Liver (tissue), 9 donors: ENCODE data around the gene NECAB2. TPM values are rescaled to one million over a fixed set of nuclear protein-coding genes. Genes with fewer than 3 reads are reported as not detected.

Experiments used
- DNase-seq: peaks from one replicate; pipeline ENCODE4 v3.0.0-alpha.2; 2017; ENCODE audit warnings: low spot score
- H3K27ac ChIP-seq, 2 donors: one replicate each; pipeline ENCODE4 v1.7.0; 2013; ENCODE audit warnings: inconsistent platforms in 2 of 2, low read length in 2 of 2, control low read depth in 1 of 2, low read depth in 1 of 2, mild to moderate bottlenecking in 1 of 2
- H3K27me3 ChIP-seq, 4 donors: one replicate each; pipeline versions ENCODE4 v1.6.1 to v1.7.0; 2013; ENCODE audit warnings: low read length in 3 of 4, inconsistent platforms in 1 of 4, mild to moderate bottlenecking in 1 of 4, moderate library complexity in 1 of 4; ENCODE audit not compliant: control insufficient read depth in 4 of 4, insufficient read depth in 4 of 4
- H3K36me3 ChIP-seq, 4 donors: one replicate each; pipeline versions ENCODE4 v1.6.1 to v1.7.0; 2013; ENCODE audit warnings: low read length in 3 of 4, mild to moderate bottlenecking in 3 of 4, low read depth in 1 of 4, moderate library complexity in 1 of 4; ENCODE audit not compliant: control insufficient read depth in 4 of 4, insufficient read depth in 3 of 4
- H3K4me1 ChIP-seq, 4 donors: one replicate each; pipeline versions ENCODE4 v1.6.1 to v1.7.0; 2013; ENCODE audit warnings: low read length in 3 of 4, mild to moderate bottlenecking in 3 of 4, moderate library complexity in 1 of 4; ENCODE audit not compliant: control insufficient read depth in 4 of 4, insufficient read depth in 4 of 4
- H3K4me3 ChIP-seq, 3 donors: one replicate each; pipeline versions ENCODE4 v1.6.1 to v1.7.0; 2013; ENCODE audit warnings: low read length in 3 of 3, control low read depth in 1 of 3, low read depth in 1 of 3, mild to moderate bottlenecking in 1 of 3
- H3K9ac ChIP-seq, 2 donors: one replicate each; pipeline ENCODE4 v1.7.0; 2013; ENCODE audit warnings: low read length in 2 of 2, mild to moderate bottlenecking in 2 of 2, moderate library complexity in 2 of 2, control low read depth in 1 of 2, low read depth in 1 of 2
- H3K9me3 ChIP-seq, 4 donors: one replicate each; pipeline versions ENCODE4 v1.6.1 to v1.7.0; 2013; ENCODE audit warnings: low read length in 3 of 4; ENCODE audit not compliant: control insufficient read depth in 4 of 4
- ATF3 ChIP-seq: IDR thresholded peaks from 2 replicates; pipeline ENCODE4 v1.6.1; 2016; ENCODE audit warnings: antibody characterized with exemption
- CTCF ChIP-seq: fragments of 150-350 bp; IDR thresholded peaks from 2 replicates; pipeline ENCODE4 v1.5.1; 2017; ENCODE audit warnings: improper control_type of control experiment, low read depth, low read length; ENCODE audit not compliant: missing input control
- EGR1 ChIP-seq, 2 donors: IDR thresholded peaks; 2 replicates each; pipeline ENCODE4 v1.6.1; 2016 to 2018; ENCODE audit warnings: antibody characterized with exemption in 2 of 2, low read depth in 2 of 2
- FOXA1 ChIP-seq: IDR thresholded peaks from 2 replicates; pipeline ENCODE4 v1.6.1; 2016; ENCODE audit warnings: antibody characterized with exemption
- FOXA2 ChIP-seq: IDR thresholded peaks from 2 replicates; pipeline ENCODE4 v1.6.1; 2016; ENCODE audit warnings: antibody characterized with exemption
- GABPA ChIP-seq, 2 donors: IDR thresholded peaks in 1 of 2; conservative IDR thresholded peaks in 1 of 2; 2 replicates each; pipeline ENCODE4 v1.6.1; 2016; ENCODE audit warnings: antibody characterized with exemption in 2 of 2, mild to moderate bottlenecking in 1 of 2, moderate library complexity in 1 of 2
- HNF4A ChIP-seq, 2 donors: conservative IDR thresholded peaks; 2 replicates each; pipeline ENCODE4 v1.6.1; 2016; ENCODE audit warnings: antibody characterized with exemption in 2 of 2, mild to moderate bottlenecking in 2 of 2
- HNF4G ChIP-seq: IDR thresholded peaks from 2 replicates; pipeline ENCODE4 v1.6.1; 2016; ENCODE audit warnings: antibody characterized with exemption
- JUND ChIP-seq, 2 donors: IDR thresholded peaks; 2 replicates each; pipeline ENCODE4 v1.6.1; 2016; ENCODE audit warnings: antibody characterized with exemption in 2 of 2
- MAX ChIP-seq: IDR thresholded peaks from 2 replicates; pipeline ENCODE4 v1.6.1; 2016; ENCODE audit warnings: antibody characterized with exemption
- NR2F2 ChIP-seq: IDR thresholded peaks from 2 replicates; pipeline ENCODE4 v1.6.1; 2016; ENCODE audit warnings: antibody characterized with exemption
- RAD21 ChIP-seq, 2 donors: IDR thresholded peaks; 2 replicates each; pipeline ENCODE4 v1.6.1; 2016; ENCODE audit warnings: antibody characterized with exemption in 2 of 2, mild to moderate bottlenecking in 2 of 2
- REST ChIP-seq: IDR thresholded peaks from 2 replicates; pipeline ENCODE4 v1.6.1; 2016; ENCODE audit warnings: antibody characterized with exemption, mild to moderate bottlenecking
- RXRA ChIP-seq, 2 donors: IDR thresholded peaks; 2 replicates each; pipeline ENCODE4 v1.6.1; 2017 to 2018; ENCODE audit warnings: antibody characterized with exemption in 2 of 2, mild to moderate bottlenecking in 1 of 2
- SP1 ChIP-seq: IDR thresholded peaks from 2 replicates; pipeline ENCODE4 v1.6.1; 2018; ENCODE audit warnings: antibody characterized with exemption, mild to moderate bottlenecking
- TAF1 ChIP-seq: conservative IDR thresholded peaks from 2 replicates; pipeline ENCODE4 v1.6.1; 2016; ENCODE audit warnings: antibody characterized with exemption, mild to moderate bottlenecking
- YY1 ChIP-seq: IDR thresholded peaks from 2 replicates; pipeline ENCODE4 v1.6.1; 2016; ENCODE audit warnings: antibody characterized with exemption, mild to moderate bottlenecking
- ZBTB33 ChIP-seq: IDR thresholded peaks from 2 replicates; pipeline ENCODE4 v1.6.1; 2016; ENCODE audit warnings: antibody characterized with exemption
- WGBS: extraction: QIAGEN DNeasy Blood & Tissue Kit; methylation state at CpG from one replicate; pipeline ENCODE4 v1.1.7; 2013; 5-methylcytosine and 5-hydroxymethylcytosine counted together
- polyA plus RNA-seq, 2 donors: library from polyadenylated mRNA; stranded (reverse) in 1 of 2; unstranded in 1 of 2; fragments of 200-250 nt in 1 of 2; fragments of >200 nt in 1 of 2; fragmentation: Nextera tagmentation in 1 of 2; extraction: Ambion mirVana in 1 of 2; gene quantifications; one replicate each; pipeline versions ENCODE4 v1.2.1 to v1.2.3, GENCODE V29; 2013 to 2015
- total RNA-seq, 2 donors: library from RNA; depleted of rRNA; stranded (reverse); fragments of >200 nt; gene quantifications; one replicate each; pipeline ENCODE4 v1.2.3, GENCODE V29; 2014
- donor health status: healthy.
- donor health status: healthy.
- donor health status: healthy.
- donor health status: healthy.
- donor health status: healthy.

The NECAB2 gene
- total and polyA plus RNA-seq, 4 donors: 2.7 to 3.8 (median 2.9) TPM; not detected in 1

GRCh38 chr16:83946154-83946780 is 21.8 kb upstream of the NECAB2 start:
- Histone ChIP-seq H3K27me3 (no peaks in the 10 kb centered on the region), H3K4me1 (peaks cover 24 to 72% (median 65%) of the 10 kb centered on the region in 4 donors), H3K9me3 (no peaks in the 10 kb centered on the region), H3K4me3 (peak overlapping the region; percentile 6 to 61 (median 41)), H3K27ac (peak overlapping the region; percentile 90 to 93), H3K9ac (peak overlapping the region in 1 of 2 donors; percentile 28), H3K36me3 (no peaks in the 10 kb centered on the region)
- 59% methylated on average over 24 of the region's 24 CpGs for WGBS
- no peak for TF ChIP-seq EGR1 (IDR thresholded peaks at IDR 0.05; ENCODE audit: low read depth in 2 of 2)
- no peak for DNase-seq

GRCh38 chr16:83946781-83947566 is 21.1 kb upstream of the NECAB2 start:
- WGBS: 37% methylated on average over 21 of the region's 21 CpGs
- Histone ChIP-seq H3K36me3 (no peaks in the 10 kb centered on the region), H3K27ac (peak overlapping the region; percentile 90 to 93), H3K4me3 (peak overlapping the region; percentile 6 to 61 (median 41)), H3K27me3 (no peaks in the 10 kb centered on the region), H3K9ac (peak overlapping the region in 1 of 2 donors; percentile 32), H3K9me3 (no peaks in the 10 kb centered on the region), H3K4me1 (peaks cover 24 to 70% (median 64%) of the 10 kb centered on the region in 4 donors)
- no peak for TF ChIP-seq GABPA (IDR thresholded peaks at IDR 0.05 in 1 of 2, conservative IDR thresholded peaks at IDR 0.05 in 1 of 2)
- TF ChIP-seq RXRA (IDR thresholded peaks at IDR 0.05): peak; percentile 78 to 89
- TF ChIP-seq ATF3: no peak
- TF ChIP-seq FOXA2: peak; percentile 72
- TF ChIP-seq SP1: peak; percentile 81
- peak; percentile 50 for TF ChIP-seq TAF1
- TF ChIP-seq ZBTB33: peak; percentile 51
- TF ChIP-seq RAD21 (IDR thresholded peaks at IDR 0.05): peak in 1 of 2 donors; percentile 31
- TF ChIP-seq YY1: peak; percentile 66
- no peak for TF ChIP-seq MAX
- peak; percentile 64 for TF ChIP-seq FOXA1
- peak; percentile 64 to 66 for TF ChIP-seq HNF4A (conservative IDR thresholded peaks at IDR 0.05)
- DNase-seq: no peak

GRCh38 chr16:83947642-83948234 is 20.3 kb upstream of the NECAB2 start:
- no peak overlapping the region for H3K4me3 ChIP-seq
- peak overlapping the region; percentile 90 to 93 for H3K27ac ChIP-seq
- peak overlapping the region in 1 of 2 donors; percentile 32 for H3K9ac ChIP-seq
- no peaks in the 10 kb centered on the region for H3K36me3 ChIP-seq
- WGBS: 47% methylated on average over 14 of the region's 14 CpGs
- no peaks in the 10 kb centered on the region for H3K27me3 ChIP-seq
- H3K9me3 ChIP-seq: no peaks in the 10 kb centered on the region
- peaks cover 20 to 67% (median 62%) of the 10 kb centered on the region in 4 donors for H3K4me1 ChIP-seq
- DNase-seq: no peak
- TF ChIP-seq JUND (IDR thresholded peaks at IDR 0.05): peak; percentile 26 to 28
- no peak for TF ChIP-seq NR2F2
- no peak for TF ChIP-seq EGR1 (IDR thresholded peaks at IDR 0.05; ENCODE audit: low read depth in 2 of 2)
- TF ChIP-seq HNF4G: peak; percentile 71
- TF ChIP-seq CTCF: no peak
- TF ChIP-seq REST: peak; percentile 23
- TF ChIP-seq TAF1: peak; percentile 32
- peak; percentile 85 to 87 for TF ChIP-seq HNF4A (conservative IDR thresholded peaks at IDR 0.05)
- peak; percentile 57 to 72 for TF ChIP-seq RXRA (IDR thresholded peaks at IDR 0.05)
- TF ChIP-seq FOXA1: no peak
- TF ChIP-seq SP1: peak; percentile 81
